Activated naive CD4-positive, alpha-beta T cell treated with anti-CD3 and anti-CD28 coated beads, Interleukin-2, amount 10 ng/mL, durations not matched to agents 7 days and 5 days (primary cell): ENCODE data around the gene MARK3.
"Not testable (repeated sequence)": the region's sequence is repeated elsewhere in the genome, so short reads cannot be mapped to it uniquely, and the experiment has no call there.

Source experiments
- CTCF ChIA-PET: fragments of 350-600 bp; sonication (Branson Sonifier 250); formaldehyde crosslinking; loops from one replicate; lab custom pipeline; 2021; ENCODE audit warnings: antibody characterized with exemption; lab: Charles Lee
- DNase-seq: peaks from one replicate; pipeline ENCODE4 v3.0.0-alpha.2; 2020
- H3K27ac Mint-ChIP-seq: one replicate; pipeline ENCODE4 v1.8.0; 2021; ENCODE audit warnings: mild to moderate bottlenecking, moderate library complexity, mixed read lengths
- H3K27me3 Mint-ChIP-seq: one replicate; pipeline ENCODE4 v1.8.0; 2021; ENCODE audit warnings: mild to moderate bottlenecking, mixed read lengths
- H3K36me3 Mint-ChIP-seq: one replicate; pipeline ENCODE4 v1.8.0; 2021; ENCODE audit warnings: mixed read lengths
- H3K4me1 Mint-ChIP-seq: one replicate; pipeline ENCODE4 v1.8.0; 2021; ENCODE audit warnings: mixed read lengths
- H3K4me3 Mint-ChIP-seq: one replicate; pipeline ENCODE4 v1.8.0; 2021; ENCODE audit warnings: mild to moderate bottlenecking, moderate library complexity, mixed read lengths
- H3K9me3 Mint-ChIP-seq: one replicate; pipeline ENCODE4 v1.8.0; 2021; ENCODE audit warnings: mixed read lengths

MARK3 gene

GRCh38 chr14:103353362-103353761 is 31.9 kb upstream of the MARK3 start:
- peaks cover 36% of the 10 kb centered on the region for H3K27me3 Mint-ChIP-seq
- H3K4me1 Mint-ChIP-seq, result peaks cover 7% of the 10 kb centered on the region
- no peak overlapping the region for H3K27ac Mint-ChIP-seq
- DNase-seq, result no peak
- H3K36me3 Mint-ChIP-seq, result no peaks in the 10 kb centered on the region
- no peaks in the 10 kb centered on the region for H3K9me3 Mint-ChIP-seq
- H3K4me3 Mint-ChIP-seq, result no peak overlapping the region
- CTCF ChIA-PET, result interaction anchor here (1.6 to 2.0 kb wide), 2 partner anchors 18 to 37 kb away, joined by 3 to 6 read pairs; no protein-coding TSS in a partner anchor

- CTCF ChIA-PET, result interaction anchor here (0.6 to 2.0 kb wide), 4 partner anchors 9 to 276 kb away, joined by 3 to 6 read pairs (median 4); partner anchors contain the start of gene EIF5
- Mint-ChIP-seq H3K27me3 (peaks cover 36% of the 10 kb centered on the region), H3K36me3 (no peaks in the 10 kb centered on the region), H3K9me3 (no peaks in the 10 kb centered on the region), H3K27ac (no peak overlapping the region), H3K4me3 (no peak overlapping the region), H3K4me1 (peaks cover 7% of the 10 kb centered on the region)
- DNase-seq, result no peak
These were observed 31.1 kb upstream of the MARK3 start for GRCh38 chr14:103354141-103354540.

GRCh38 chr14:103356024-103356682 is 29.1 kb upstream of the MARK3 start:
- CTCF ChIA-PET, result interaction anchor here (0.6 kb wide), 1 partner anchor 1006 kb away, joined by 6 read pairs; no protein-coding TSS in a partner anchor

GRCh38 chr14:103357552-103357951 is 27.7 kb upstream of the MARK3 start:
- not testable (repeated sequence) for DNase-seq, H3K36me3 Mint-ChIP-seq, H3K27ac Mint-ChIP-seq, H3K9me3 Mint-ChIP-seq, H3K4me3 Mint-ChIP-seq, H3K4me1 Mint-ChIP-seq
- CTCF ChIA-PET, result interaction anchor here (1.0 kb wide), 1 partner anchor 10 kb away, joined by 3 read pairs; no protein-coding TSS in a partner anchor
- H3K27me3 Mint-ChIP-seq, result peaks cover 23% of the 10 kb centered on the region

More at GRCh38 chr14:103356024-103356682, 29.1 kb upstream of the MARK3 start:
- DNase-seq, result no peak
- H3K4me3 Mint-ChIP-seq, result no peak overlapping the region
- H3K36me3 Mint-ChIP-seq, result no peaks in the 10 kb centered on the region
- H3K27ac Mint-ChIP-seq, result no peak overlapping the region
- H3K27me3 Mint-ChIP-seq, result peaks cover 28% of the 10 kb centered on the region
- peaks cover 7% of the 10 kb centered on the region for H3K4me1 Mint-ChIP-seq
- peaks cover 2% of the 10 kb centered on the region for H3K9me3 Mint-ChIP-seq

- Mint-ChIP-seq H3K36me3 (peaks cover 8% of the 10 kb centered on the region), H3K4me3 (no peak overlapping the region), H3K27me3 (peaks cover 28% of the 10 kb centered on the region), H3K4me1 (peaks cover 9% of the 10 kb centered on the region), H3K27ac (no peak overlapping the region), H3K9me3 (peaks cover 16% of the 10 kb centered on the region)
- DNase-seq, result no peak
- CTCF ChIA-PET, result no interaction called here
These were observed 24.7 kb upstream of the MARK3 start for GRCh38 chr14:103360548-103360947.

- DNase-seq, result no peak
- Mint-ChIP-seq H3K27me3 (peaks cover 29% of the 10 kb centered on the region), H3K4me1 (peaks cover 5% of the 10 kb centered on the region), H3K27ac (no peak overlapping the region), H3K9me3 (peaks cover 16% of the 10 kb centered on the region), H3K4me3 (no peak overlapping the region), H3K36me3 (peaks cover 8% of the 10 kb centered on the region)
- CTCF ChIA-PET, result interaction anchor here (2.5 kb wide), 1 partner anchor 29 kb away, joined by 8 read pairs; no protein-coding TSS in a partner anchor
These were observed 23.3 kb upstream of the MARK3 start for GRCh38 chr14:103361867-103362266.

- CTCF ChIA-PET, result interaction anchor here (2.5 kb wide), 1 partner anchor 28 kb away, joined by 8 read pairs; no protein-coding TSS in a partner anchor
- Mint-ChIP-seq H3K4me1 (peaks cover 2% of the 10 kb centered on the region), H3K36me3 (peaks cover 8% of the 10 kb centered on the region), H3K4me3 (no peak overlapping the region), H3K27ac (no peak overlapping the region), H3K9me3 (peaks cover 16% of the 10 kb centered on the region), H3K27me3 (peaks cover 24% of the 10 kb centered on the region)
- no peak for DNase-seq
These were observed 22.4 kb upstream of the MARK3 start for GRCh38 chr14:103362780-103363179.

- Mint-ChIP-seq H3K27me3 (peaks cover 26% of the 10 kb centered on the region), H3K9me3 (peaks cover 14% of the 10 kb centered on the region), H3K4me3 (no peak overlapping the region), H3K27ac (no peak overlapping the region), H3K36me3 (peaks cover 8% of the 10 kb centered on the region), H3K4me1 (peaks cover under 1% of the 10 kb centered on the region)
- CTCF ChIA-PET, result no interaction called here
- DNase-seq, result no peak
These were observed 18.5 kb upstream of the MARK3 start for GRCh38 chr14:103366741-103367140.

- H3K4me3 Mint-ChIP-seq, result no peak overlapping the region
- peaks cover 26% of the 10 kb centered on the region for H3K27me3 Mint-ChIP-seq
- peaks cover 8% of the 10 kb centered on the region for H3K9me3 Mint-ChIP-seq
- CTCF ChIA-PET, result interaction anchor here (0.9 kb wide), 1 partner anchor 8 kb away, joined by 3 read pairs; no protein-coding TSS in a partner anchor
- H3K4me1 Mint-ChIP-seq, result no peaks in the 10 kb centered on the region
- H3K27ac Mint-ChIP-seq, result no peak overlapping the region
- no peak for DNase-seq
- H3K36me3 Mint-ChIP-seq, result peaks cover 5% of the 10 kb centered on the region
These were observed 17.2 kb upstream of the MARK3 start for GRCh38 chr14:103367995-103368394.

GRCh38 chr14:103370087-103370486 is 15.1 kb upstream of the MARK3 start:
- Mint-ChIP-seq H3K27ac (no peak overlapping the region), H3K27me3 (peaks cover 16% of the 10 kb centered on the region), H3K9me3 (no peaks in the 10 kb centered on the region), H3K4me1 (no peaks in the 10 kb centered on the region), H3K4me3 (no peak overlapping the region), H3K36me3 (no peaks in the 10 kb centered on the region)
- CTCF ChIA-PET, result interaction anchor here (0.7 kb wide), 1 partner anchor 616 kb away, joined by 4 read pairs; no protein-coding TSS in a partner anchor
- no peak for DNase-seq

- Mint-ChIP-seq H3K27me3 (peaks cover 12% of the 10 kb centered on the region), H3K36me3 (no peaks in the 10 kb centered on the region), H3K4me3 (no peak overlapping the region), H3K4me1 (no peaks in the 10 kb centered on the region), H3K9me3 (no peaks in the 10 kb centered on the region), H3K27ac (no peak overlapping the region)
- DNase-seq, result no peak
- CTCF ChIA-PET, result no interaction called here
These were observed 13.2 kb upstream of the MARK3 start for GRCh38 chr14:103372017-103372416.

GRCh38 chr14:103372552-103373304 is 12.5 kb upstream of the MARK3 start:
- H3K4me3 Mint-ChIP-seq, result no peak overlapping the region
- H3K36me3 Mint-ChIP-seq, result no peaks in the 10 kb centered on the region
- H3K9me3 Mint-ChIP-seq, result no peaks in the 10 kb centered on the region
- CTCF ChIA-PET, result interaction anchor here (0.6 kb wide), 1 partner anchor 162 kb away, joined by 3 read pairs; no protein-coding TSS in a partner anchor
- no peak for DNase-seq
- H3K27me3 Mint-ChIP-seq, result peaks cover 13% of the 10 kb centered on the region
- H3K27ac Mint-ChIP-seq, result peak overlapping the region; percentile 55
- H3K4me1 Mint-ChIP-seq, result no peaks in the 10 kb centered on the region

- Mint-ChIP-seq H3K4me3 (no peak overlapping the region), H3K27me3 (peaks cover 24% of the 10 kb centered on the region), H3K36me3 (no peaks in the 10 kb centered on the region)
These were observed 11.1 kb upstream of the MARK3 start for GRCh38 chr14:103374121-103374520.

GRCh38 chr14:103377522-103378037 is 7.6 kb upstream of the MARK3 start:
- DNase-seq, result no peak
- Mint-ChIP-seq H3K4me1 (peaks cover 4% of the 10 kb centered on the region), H3K4me3 (no peak overlapping the region), H3K36me3 (no peaks in the 10 kb centered on the region), H3K9me3 (no peaks in the 10 kb centered on the region), H3K27me3 (peaks cover 43% of the 10 kb centered on the region), H3K27ac (no peak overlapping the region)
- CTCF ChIA-PET, result interaction anchor here (1.9 kb wide), 1 partner anchor 12 kb away, joined by 5 read pairs; no protein-coding TSS in a partner anchor

More at GRCh38 chr14:103374121-103374520, 11.1 kb upstream of the MARK3 start:
- no peak for DNase-seq
- Mint-ChIP-seq H3K27ac (no peak overlapping the region), H3K4me1 (no peaks in the 10 kb centered on the region), H3K9me3 (no peaks in the 10 kb centered on the region)
- CTCF ChIA-PET, result interaction anchor here (1.1 kb wide), 1 partner anchor 17 kb away, joined by 4 read pairs; no protein-coding TSS in a partner anchor
